Measurements from ENCODE around the gene CAMTA1.

Gene CAMTA1

GRCh38 chr1:7574121-7575040 lies 789.1 kb downstream of the CAMTA1 start:
- DNase-seq, result no peak

DNA sequence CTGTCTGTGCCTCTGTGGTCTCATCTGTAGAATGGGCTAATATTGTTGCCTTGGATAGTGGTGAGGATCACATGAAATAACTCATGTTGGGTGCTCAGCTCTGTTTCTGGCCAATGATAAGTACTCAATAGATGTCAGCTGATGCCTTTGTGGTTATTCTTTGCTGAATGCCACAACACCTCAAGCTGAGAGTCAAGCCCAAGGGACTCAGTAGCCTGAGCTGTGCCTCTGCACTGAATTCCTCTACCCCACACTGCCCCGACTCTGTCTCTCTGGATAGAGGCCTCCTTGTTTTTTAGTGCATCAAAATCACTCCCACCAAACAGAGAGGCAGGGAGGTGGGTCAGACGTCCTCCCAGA lies 789.8 kb downstream of the CAMTA1 start:
- no peak for DNase-seq

DNA sequence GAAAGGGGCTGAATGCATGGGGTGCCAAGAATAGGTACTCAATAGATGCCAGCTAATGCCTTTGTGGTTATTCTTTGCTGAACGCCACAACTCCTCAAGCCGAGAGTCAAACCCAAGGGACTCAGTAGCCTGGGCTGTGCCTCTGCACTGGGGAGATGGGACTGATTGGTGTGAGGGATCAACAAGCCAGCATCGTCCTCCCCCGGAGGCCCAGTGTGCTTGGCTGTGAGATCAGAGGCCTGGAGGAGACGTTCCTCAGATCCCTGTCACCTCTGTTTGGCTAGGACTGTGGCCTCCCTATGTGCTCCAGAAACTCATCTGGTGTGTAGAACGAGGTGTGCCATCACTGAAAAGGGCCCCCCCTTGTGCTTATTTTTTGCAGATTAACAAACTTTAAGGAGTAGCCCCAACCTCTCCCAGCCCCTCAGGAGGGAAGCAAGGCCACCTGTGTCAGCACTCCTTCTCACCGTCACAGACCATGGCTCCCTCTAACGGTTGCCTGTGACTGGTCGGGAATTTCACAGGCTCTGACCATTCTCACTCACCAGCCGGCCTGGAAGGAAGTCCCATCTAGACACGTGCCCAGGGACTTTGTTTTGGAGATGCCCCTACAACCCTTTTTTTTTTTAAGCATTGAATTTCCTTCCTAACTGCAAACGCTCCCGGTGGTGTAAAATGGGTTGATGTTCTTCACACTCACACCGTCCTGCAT lies 791.8 kb downstream of the CAMTA1 start:
- DNase-seq, result no peak

DNA sequence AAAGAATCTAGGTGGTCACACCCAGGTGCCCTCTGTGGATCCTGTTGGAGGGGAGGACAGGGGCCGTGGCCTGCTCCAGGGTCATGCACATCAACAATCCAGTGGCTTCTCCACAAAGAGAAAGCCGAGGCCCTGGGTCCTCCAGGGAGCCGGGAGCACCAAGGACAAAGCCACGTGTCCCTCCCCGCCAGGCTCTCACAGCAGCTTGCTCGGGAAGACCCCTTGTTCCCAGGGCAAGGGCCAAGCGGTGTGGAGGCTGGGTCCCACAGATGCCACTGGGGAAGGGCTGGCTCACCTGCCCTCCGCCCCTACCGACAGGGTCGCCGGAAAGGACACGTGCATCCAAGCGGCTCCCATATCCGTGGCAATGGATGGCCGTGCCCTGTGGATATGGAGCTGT lies 793.0 kb downstream of the CAMTA1 start:
- no peak for DNase-seq

DNA sequence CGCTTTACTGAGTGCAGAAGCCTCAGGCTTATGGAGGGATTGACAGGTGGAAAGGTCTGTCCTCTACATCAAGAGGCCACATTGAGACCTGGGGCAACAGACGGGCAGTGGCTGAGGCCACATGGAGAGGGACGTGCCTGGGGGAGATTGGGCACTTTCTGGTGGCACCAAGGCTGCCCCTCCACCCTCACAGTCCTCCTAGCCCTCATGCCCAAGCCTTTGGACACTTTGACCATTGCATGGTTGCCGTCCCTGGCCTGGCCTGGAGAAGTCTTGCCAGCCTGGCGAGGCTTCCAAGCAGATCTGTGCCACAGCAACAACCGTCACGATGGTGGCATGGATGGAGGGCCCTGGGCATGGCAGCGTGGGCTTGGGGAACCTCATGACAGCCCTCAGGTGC lies 793.8 kb downstream of the CAMTA1 start:
- DNase-seq, result no peak

DNA sequence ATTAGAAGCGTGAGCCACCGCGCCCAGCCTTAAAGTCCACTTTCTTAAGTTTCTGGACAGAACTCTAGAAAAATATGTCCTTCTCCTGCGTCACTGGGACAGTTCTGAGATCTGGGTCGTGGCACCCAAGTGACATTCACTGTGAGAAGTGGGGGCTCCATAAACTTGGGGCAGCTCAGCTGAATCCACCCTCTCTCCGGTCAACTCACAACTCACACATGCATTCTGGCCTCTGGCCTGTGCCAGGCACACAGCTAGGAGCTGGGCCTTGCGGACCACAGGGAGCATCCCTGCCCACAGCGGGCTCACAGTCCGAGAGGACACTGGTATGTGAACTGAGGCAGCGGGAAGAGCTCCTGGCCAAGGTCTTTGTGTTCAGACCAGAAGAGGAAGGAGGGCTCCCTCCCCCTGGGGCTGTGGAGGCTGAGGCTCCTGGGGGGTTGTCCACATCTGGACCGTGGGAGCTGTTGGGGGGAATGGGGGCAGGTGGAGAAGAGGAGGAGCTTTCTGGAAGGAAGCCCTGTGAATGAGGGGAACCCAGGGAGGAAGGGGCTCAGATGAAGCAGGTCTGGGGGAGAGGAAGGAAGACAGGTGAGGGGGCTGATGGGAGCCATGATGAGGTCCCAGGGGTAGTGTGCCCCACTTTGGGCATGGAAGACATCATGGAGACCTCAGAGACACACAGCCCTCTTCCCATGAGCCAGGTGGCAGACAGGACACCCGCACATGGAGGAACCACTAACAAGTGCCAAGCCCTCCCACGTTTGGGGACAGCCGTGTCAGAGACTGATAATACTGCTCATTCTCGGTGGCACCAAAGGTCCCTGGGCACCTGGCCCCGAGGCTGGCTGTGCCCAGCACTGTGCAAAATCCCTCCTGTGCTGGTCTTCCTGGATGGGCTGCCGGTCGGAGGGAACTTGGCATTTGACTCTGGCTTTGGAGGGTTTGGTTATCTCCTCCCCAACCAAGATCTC lies 794.9 kb downstream of the CAMTA1 start:
- DNase-seq, result no peak

GRCh38 chr1:7580923-7581753 lies 795.9 kb downstream of the CAMTA1 start:
- DNase-seq, result no peak

DNA sequence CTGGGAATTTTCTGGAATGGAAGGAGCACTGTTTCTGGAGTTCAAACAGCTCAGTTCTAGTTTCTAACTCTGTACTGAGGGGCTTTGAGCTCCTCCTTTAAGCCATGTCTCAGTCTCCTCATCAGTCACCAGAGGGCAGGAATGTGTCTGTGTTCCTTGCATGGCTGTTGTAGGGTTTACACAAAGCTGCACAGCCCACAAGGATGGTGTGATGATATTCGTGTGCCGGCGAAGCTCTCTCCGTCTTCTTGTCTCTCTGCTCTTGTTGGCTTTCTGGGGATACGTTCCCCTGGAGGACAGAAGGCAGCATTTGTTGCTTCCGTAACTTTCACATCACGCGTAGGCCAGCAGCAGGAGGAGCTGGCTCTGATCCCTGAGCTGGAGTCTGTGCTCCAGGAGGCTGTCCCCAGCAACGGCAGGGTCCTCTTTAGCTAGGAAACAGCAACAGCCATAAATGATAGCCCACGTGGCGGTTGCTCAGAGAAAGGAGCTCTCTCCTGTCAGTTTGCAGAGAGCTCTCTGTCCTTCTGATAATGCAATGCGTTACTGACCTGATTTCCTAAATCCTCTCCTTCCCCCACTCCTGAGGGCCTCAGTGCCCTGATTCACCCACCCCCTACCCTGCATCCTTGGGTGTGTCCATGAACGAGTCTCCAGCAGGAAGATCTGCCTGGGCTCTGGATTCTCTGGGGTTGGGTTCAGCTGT lies 796.7 kb downstream of the CAMTA1 start:
- no peak for DNase-seq

DNA sequence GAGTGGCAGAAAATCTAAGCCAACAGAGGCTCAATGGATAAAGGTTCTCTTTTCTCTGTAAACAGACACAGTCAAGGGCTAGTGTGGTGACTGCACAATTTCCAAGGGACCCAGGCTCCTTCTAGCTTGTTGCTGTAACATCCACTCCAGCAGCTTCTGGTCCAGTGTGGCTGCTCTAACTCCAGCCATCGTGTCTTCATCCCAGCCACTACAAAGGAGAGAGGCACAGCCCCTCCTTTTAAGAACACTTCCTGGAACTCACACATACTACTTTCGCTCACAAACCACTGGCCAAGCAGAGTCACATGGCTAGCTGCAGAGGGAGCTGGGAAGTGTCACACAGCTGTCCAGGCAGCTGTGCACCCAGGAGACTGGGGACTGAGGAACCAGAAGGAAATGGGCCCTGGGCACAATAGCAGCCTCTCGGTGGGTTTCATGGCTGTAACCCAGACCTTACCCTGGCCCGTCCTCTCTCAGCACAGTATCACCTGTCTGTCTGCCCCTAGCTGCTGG lies 797.3 kb downstream of the CAMTA1 start:
- DNase-seq, result no peak

GRCh38 chr1:7583291-7584096 lies 798.2 kb downstream of the CAMTA1 start:
- no peak for DNase-seq

- no peak for DNase-seq
Observed at GRCh38 chr1:7584157-7584556, 798.9 kb downstream of the CAMTA1 start.

- DNase-seq, result no peak
Observed at GRCh38 chr1:7584643-7585042, 799.4 kb downstream of the CAMTA1 start.

- DNase-seq, result no peak
Observed at GRCh38 chr1:7585216-7585907, 800.1 kb downstream of the CAMTA1 start.

- no peak for DNase-seq
Observed at GRCh38 chr1:7586031-7586941, 801.0 kb downstream of the CAMTA1 start.

DNA sequence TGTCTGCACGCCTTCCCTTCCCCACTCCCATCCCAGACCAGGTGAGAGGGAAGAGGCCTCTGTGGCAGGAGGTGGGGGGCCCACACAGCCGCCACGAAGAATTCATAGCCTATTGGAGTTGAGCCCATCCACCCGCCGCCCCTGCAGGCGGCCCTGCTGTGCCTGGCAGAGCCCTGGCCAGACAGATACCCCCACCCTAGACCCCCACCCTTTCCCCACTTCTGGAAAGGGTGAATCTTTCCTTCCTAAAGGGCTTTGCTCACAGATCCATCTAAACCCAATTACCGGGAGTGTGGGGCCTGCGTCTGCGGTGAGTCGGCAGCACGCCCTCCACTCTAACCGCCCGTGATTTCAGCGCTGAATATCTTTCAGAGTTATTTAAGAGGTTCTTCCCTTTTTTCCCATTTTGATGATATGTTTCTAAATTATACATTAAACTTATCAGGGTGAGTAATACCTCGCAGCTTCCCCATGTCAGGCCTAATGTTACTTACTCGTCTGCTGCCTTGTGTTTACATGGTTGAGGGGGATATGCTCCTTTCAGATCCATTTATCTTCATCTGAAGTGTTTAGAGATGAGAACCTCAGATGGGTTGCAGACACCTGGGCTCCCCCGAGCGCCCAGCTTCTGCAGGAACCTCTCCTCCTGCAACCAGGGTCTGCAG lies 802.0 kb downstream of the CAMTA1 start:
- no peak for DNase-seq

DNA sequence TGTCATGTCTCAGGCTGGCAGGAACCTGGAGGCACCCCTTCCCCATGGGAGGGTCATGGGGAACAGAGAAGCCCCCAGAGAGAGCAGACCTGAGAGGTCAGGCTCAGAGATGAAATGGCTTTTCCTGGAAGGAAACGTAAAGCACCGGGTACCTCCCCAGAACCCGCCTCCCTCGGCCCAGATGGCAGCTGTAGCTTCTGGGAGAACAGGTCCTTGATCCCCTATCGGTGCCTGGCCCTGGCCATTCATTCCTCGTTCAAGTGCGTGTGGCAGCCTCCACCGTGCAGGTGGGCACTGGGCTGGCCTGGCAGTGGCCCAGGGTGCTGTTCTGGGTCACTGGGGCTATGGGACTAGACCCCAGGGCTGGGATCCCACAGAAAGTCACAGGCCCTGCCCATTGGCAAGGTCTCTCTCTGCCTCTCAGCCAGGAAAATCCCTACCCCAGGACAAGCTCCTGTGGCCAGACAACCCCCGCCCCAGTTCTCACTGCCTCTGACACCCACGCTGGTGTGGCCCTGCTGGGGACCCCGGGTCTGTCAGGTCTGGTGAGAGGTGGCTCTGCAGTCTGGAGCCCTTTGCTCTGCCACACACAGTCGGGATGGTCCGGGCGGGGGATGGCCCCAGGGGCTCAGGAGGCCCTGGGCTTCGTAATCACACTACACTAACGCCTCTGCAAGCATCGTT lies 802.7 kb downstream of the CAMTA1 start:
- DNase-seq, result no peak

- DNase-seq, result no peak
Observed at GRCh38 chr1:7588457-7588827, 803.2 kb downstream of the CAMTA1 start.
